Breast epithelium (tissue), 3 donors: Measurements from ENCODE around the gene SLC23A3.

Source experiments
- POLR2A ChIP-seq: fragments of 450-650 bp; IDR thresholded peaks from one replicate; pipeline ENCODE4 v1.6.1; 2016; ENCODE audit warnings: antibody characterized with exemption, mild to moderate bottlenecking, moderate library complexity
- POLR2AphosphoS5 ChIP-seq, 3 donors: sonication (generic); formaldehyde crosslinking; IDR thresholded peaks; one replicate each; pipeline ENCODE4 v1.6.1; 2017; ENCODE audit warnings: antibody characterized with exemption in 3 of 3
- TF ChIP-seq, protein P1 (sequence below), 3 donors: fragments of 450-650 bp; IDR thresholded peaks; one replicate each; pipeline ENCODE4 v1.5.1; 2016 to 2017; ENCODE audit warnings: antibody characterized with exemption in 3 of 3, mild to moderate bottlenecking in 3 of 3, moderate library complexity in 3 of 3

DNA sequence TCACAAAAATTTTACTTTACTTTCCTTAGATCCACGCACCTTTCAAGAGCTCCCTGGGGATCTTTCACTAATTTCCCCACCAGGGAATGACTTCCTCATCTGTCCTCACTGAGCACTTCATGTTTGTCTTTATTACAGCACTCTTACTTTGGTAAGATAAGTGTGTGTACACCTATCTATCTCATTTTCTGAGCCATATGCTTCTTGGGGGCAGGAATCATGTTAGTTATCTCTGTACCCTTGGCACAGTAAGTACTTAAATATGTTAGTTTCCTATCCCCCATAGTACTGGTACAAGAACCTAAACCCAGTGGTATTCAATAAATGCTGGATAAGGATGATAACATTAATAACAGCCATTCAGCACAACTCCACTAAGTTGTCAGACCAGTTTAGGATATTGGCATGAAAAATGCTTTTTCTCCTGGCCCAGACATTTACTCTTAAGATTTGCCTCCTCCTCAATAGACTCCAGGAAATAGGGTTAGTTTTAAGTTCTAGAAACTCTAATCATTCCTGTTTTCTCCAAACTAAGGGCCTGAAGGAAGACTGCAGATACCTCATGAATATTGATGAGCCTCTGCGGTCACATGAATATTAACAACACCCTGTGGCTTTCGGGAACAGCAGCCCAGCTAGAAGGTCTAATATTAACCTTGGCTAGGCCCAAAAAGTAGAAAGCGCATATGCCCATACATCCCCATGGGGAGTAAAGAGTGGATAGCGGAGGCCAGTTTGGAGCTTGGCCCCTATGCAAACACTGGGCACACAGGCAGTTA, 47.4 kb downstream of the SLC23A3 start:
- TF ChIP-seq, protein P1, sequence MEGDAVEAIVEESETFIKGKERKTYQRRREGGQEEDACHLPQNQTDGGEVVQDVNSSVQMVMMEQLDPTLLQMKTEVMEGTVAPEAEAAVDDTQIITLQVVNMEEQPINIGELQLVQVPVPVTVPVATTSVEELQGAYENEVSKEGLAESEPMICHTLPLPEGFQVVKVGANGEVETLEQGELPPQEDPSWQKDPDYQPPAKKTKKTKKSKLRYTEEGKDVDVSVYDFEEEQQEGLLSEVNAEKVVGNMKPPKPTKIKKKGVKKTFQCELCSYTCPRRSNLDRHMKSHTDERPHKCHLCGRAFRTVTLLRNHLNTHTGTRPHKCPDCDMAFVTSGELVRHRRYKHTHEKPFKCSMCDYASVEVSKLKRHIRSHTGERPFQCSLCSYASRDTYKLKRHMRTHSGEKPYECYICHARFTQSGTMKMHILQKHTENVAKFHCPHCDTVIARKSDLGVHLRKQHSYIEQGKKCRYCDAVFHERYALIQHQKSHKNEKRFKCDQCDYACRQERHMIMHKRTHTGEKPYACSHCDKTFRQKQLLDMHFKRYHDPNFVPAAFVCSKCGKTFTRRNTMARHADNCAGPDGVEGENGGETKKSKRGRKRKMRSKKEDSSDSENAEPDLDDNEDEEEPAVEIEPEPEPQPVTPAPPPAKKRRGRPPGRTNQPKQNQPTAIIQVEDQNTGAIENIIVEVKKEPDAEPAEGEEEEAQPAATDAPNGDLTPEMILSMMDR (IDR thresholded peaks at IDR 0.05): no peak
- TF ChIP-seq POLR2AphosphoS5 (IDR thresholded peaks at IDR 0.05) (no peak), POLR2A (no peak)
